Gastroesophageal sphincter (tissue), 3 donors: ENCODE data around the gene GPR143.

Experiments
- POLR2A ChIP-seq, 2 donors: fragments of 450-650 bp; IDR thresholded peaks; one replicate each; pipeline ENCODE4 v1.6.1; 2017; ENCODE audit warnings: antibody characterized with exemption in 2 of 2, mild to moderate bottlenecking in 2 of 2, moderate library complexity in 1 of 2
- TF ChIP-seq, protein P1 (sequence below), 4 experiments: fragments of 200-600 bp in 2 of 4; fragments of 450-650 bp in 2 of 4; sonication (generic) in 1 of 4; IDR thresholded peaks; one replicate each; pipeline ENCODE4 v1.5.1; 2017 to 2019; ENCODE audit warnings: antibody characterized with exemption in 4 of 4, mild to moderate bottlenecking in 2 of 4, moderate library complexity in 2 of 4

- no peak for TF ChIP-seq POLR2A (IDR thresholded peaks at IDR 0.05)
- TF ChIP-seq, protein P1, sequence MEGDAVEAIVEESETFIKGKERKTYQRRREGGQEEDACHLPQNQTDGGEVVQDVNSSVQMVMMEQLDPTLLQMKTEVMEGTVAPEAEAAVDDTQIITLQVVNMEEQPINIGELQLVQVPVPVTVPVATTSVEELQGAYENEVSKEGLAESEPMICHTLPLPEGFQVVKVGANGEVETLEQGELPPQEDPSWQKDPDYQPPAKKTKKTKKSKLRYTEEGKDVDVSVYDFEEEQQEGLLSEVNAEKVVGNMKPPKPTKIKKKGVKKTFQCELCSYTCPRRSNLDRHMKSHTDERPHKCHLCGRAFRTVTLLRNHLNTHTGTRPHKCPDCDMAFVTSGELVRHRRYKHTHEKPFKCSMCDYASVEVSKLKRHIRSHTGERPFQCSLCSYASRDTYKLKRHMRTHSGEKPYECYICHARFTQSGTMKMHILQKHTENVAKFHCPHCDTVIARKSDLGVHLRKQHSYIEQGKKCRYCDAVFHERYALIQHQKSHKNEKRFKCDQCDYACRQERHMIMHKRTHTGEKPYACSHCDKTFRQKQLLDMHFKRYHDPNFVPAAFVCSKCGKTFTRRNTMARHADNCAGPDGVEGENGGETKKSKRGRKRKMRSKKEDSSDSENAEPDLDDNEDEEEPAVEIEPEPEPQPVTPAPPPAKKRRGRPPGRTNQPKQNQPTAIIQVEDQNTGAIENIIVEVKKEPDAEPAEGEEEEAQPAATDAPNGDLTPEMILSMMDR (IDR thresholded peaks at IDR 0.05) = no peak
Measured at GRCh38 chrX:9759337-9759736, 6.3 kb downstream of the GPR143 start.
